MM.1S (cell line): ENCODE measurements around the gene PNKD.

Experiments used
- DNase-seq: peaks from one replicate; pipeline ENCODE4 v3.0.0-alpha.2; 2015
- H2AFZ ChIP-seq: fragments of 300-600 bp; sonication (generic); 2 replicates; pipeline ENCODE4 v1.6.0; 2016; ENCODE audit warnings: antibody characterized with exemption, low read length
- H3F3A ChIP-seq: fragments of 300-600 bp; sonication (generic); 2 replicates; pipeline ENCODE4 v1.6.1; 2016; ENCODE audit warnings: mild to moderate bottlenecking, antibody characterized with exemption, low read length, moderate library complexity, mixed read lengths; ENCODE audit not compliant: insufficient read depth
- H3K27ac ChIP-seq: fragments of 300-600 bp; sonication (generic); 2 replicates; pipeline ENCODE4 v1.5.1; 2016; ENCODE audit warnings: mild to moderate bottlenecking, low read length
- H3K27me3 ChIP-seq: fragments of 300-600 bp; sonication (generic); replicated peaks from 2 replicates; pipeline ENCODE4 v1.6.0; 2016; ENCODE audit warnings: low read length; ENCODE audit not compliant: insufficient read depth
- H3K36me3 ChIP-seq: fragments of 300-600 bp; sonication (generic); replicated peaks from 2 replicates; pipeline ENCODE4 v1.6.1; 2016; ENCODE audit warnings: mild to moderate bottlenecking, low read length, mixed read lengths; ENCODE audit not compliant: insufficient read depth
- H3K4me1 ChIP-seq: fragments of 300-600 bp; sonication (generic); 2 replicates; pipeline ENCODE4 v1.6.1; 2016; ENCODE audit warnings: low read length, mixed read lengths
- H3K4me2 ChIP-seq: fragments of 300-600 bp; sonication (generic); 2 replicates; pipeline ENCODE4 v1.6.0; 2016; ENCODE audit warnings: low read depth, low read length
- H3K4me3 ChIP-seq: fragments of 300-600 bp; sonication (generic); 2 replicates; pipeline ENCODE4 v1.5.1; 2016; ENCODE audit warnings: low read length, mixed read lengths
- H3K79me2 ChIP-seq: fragments of 300-600 bp; sonication (generic); 2 replicates; pipeline ENCODE4 v1.6.1; 2016; ENCODE audit warnings: mixed run types, low read length, mixed read lengths
- H3K9ac ChIP-seq: fragments of 300-600 bp; sonication (generic); 2 replicates; pipeline ENCODE4 v1.6.1; 2016; ENCODE audit warnings: low read length, mixed read lengths
- H3K9me2 ChIP-seq: fragments of 300-600 bp; sonication (generic); replicated peaks from 2 replicates; pipeline ENCODE4 v1.6.1; 2016; ENCODE audit warnings: mild to moderate bottlenecking, low read length, mixed read lengths; ENCODE audit not compliant: insufficient read depth
- H3K9me3 ChIP-seq: fragments of 300-600 bp; sonication (generic); replicated peaks from 2 replicates; pipeline ENCODE4 v1.6.1; 2016; ENCODE audit warnings: mild to moderate bottlenecking, low read length, mixed read lengths; ENCODE audit not compliant: insufficient read depth
- H4K20me1 ChIP-seq: fragments of 300-600 bp; sonication (generic); 2 replicates; pipeline ENCODE4 v1.6.1; 2016; ENCODE audit warnings: mild to moderate bottlenecking, low read length, moderate library complexity, mixed read lengths; ENCODE audit not compliant: insufficient read depth
- CTCF ChIP-seq: fragments of 300-600 bp; sonication (generic); IDR thresholded peaks from 2 replicates; pipeline ENCODE4 v1.5.1; 2016; ENCODE audit warnings: antibody characterized with exemption, low read length, mixed read lengths
- EZH2 ChIP-seq: fragments of 300-600 bp; sonication (generic); optimal IDR thresholded peaks from 2 replicates; pipeline ENCODE3; 2017; ENCODE audit warnings: low read depth, mild to moderate bottlenecking, antibody characterized with exemption, low read length, mixed read lengths
- EZH2phosphoT487 ChIP-seq: fragments of 300-600 bp; sonication (generic); IDR thresholded peaks from 2 replicates; pipeline ENCODE4 v1.6.1; 2018; ENCODE audit warnings: antibody characterized with exemption, low read length

PNKD gene

GRCh38 chr2:218381916-218382366 is 111.6 kb downstream of the PNKD start, which contains the start of gene SLC11A1:
TSS of gene SLC11A1 (plus strand) at chr2:218382273. CDS start at chr2:218382369, 96 bp downstream.
- H3K9ac ChIP-seq: no peak within 1 kb of the TSS
- H3K4me2 ChIP-seq: no peak within 1 kb of the TSS
- TF ChIP-seq EZH2 (no peak), CTCF (no peak), EZH2phosphoT487 (no peak)
- H2AFZ ChIP-seq: no peak within 1 kb of the TSS
- no peak for DNase-seq
- no peaks in the 10 kb centered on the region for H3K79me2 ChIP-seq
- H3K4me3 ChIP-seq: no peak within 1 kb of the TSS
- no peaks in the 10 kb centered on the region for H4K20me1 ChIP-seq
- no peak within 1 kb of the TSS for H3K27ac ChIP-seq
- H3F3A ChIP-seq: no peaks in the 10 kb centered on the region
- no peaks in the 10 kb centered on the region for H3K9me3 ChIP-seq
- H3K4me1 ChIP-seq: no peaks in the 10 kb centered on the region
- no peaks in the 10 kb centered on the region for H3K9me2 ChIP-seq
- no peaks in the 10 kb centered on the region for H3K36me3 ChIP-seq
- H3K27me3 ChIP-seq: peaks cover 7% of the 10 kb centered on the region; the same call in 1 of the 2 replicates

GRCh38 chr2:218382785-218383184 is 112.5 kb downstream of the PNKD start:
- Histone ChIP-seq H3K27ac (no peak overlapping the region), H3K9me2 (no peaks in the 10 kb centered on the region), H3K79me2 (no peaks in the 10 kb centered on the region), H3F3A (no peaks in the 10 kb centered on the region), H3K4me2 (no peak overlapping the region), H4K20me1 (no peaks in the 10 kb centered on the region), H3K27me3 (peaks cover 7% of the 10 kb centered on the region; the same call in 1 of the 2 replicates), H2AFZ (no peak overlapping the region), H3K9me3 (no peaks in the 10 kb centered on the region), H3K36me3 (no peaks in the 10 kb centered on the region), H3K4me3 (no peak overlapping the region), H3K9ac (no peak overlapping the region), H3K4me1 (no peaks in the 10 kb centered on the region)
- TF ChIP-seq CTCF (no peak), EZH2phosphoT487 (no peak), EZH2 (no peak)
- DNase-seq: no peak

- DNase-seq: no peak
Measured at GRCh38 chr2:218383892-218384519, 113.7 kb downstream of the PNKD start.

More at GRCh38 chr2:218383892-218384519, 113.7 kb downstream of the PNKD start:
- H3K79me2 ChIP-seq: no peaks in the 10 kb centered on the region
- H3K4me1 ChIP-seq: no peaks in the 10 kb centered on the region
- H3K9ac ChIP-seq: no peak overlapping the region
- no peak overlapping the region for H2AFZ ChIP-seq
- H3K36me3 ChIP-seq: no peaks in the 10 kb centered on the region
- no peak overlapping the region for H3K4me3 ChIP-seq
- peaks cover 7% of the 10 kb centered on the region; the same call in 1 of the 2 replicates for H3K27me3 ChIP-seq
- no peak overlapping the region for H3K27ac ChIP-seq
- H3K4me2 ChIP-seq: no peak overlapping the region
- no peaks in the 10 kb centered on the region for H4K20me1 ChIP-seq
- H3F3A ChIP-seq: no peaks in the 10 kb centered on the region
- no peaks in the 10 kb centered on the region for H3K9me3 ChIP-seq
- no peak for TF ChIP-seq EZH2
- no peak for TF ChIP-seq EZH2phosphoT487
- TF ChIP-seq CTCF: no peak
- H3K9me2 ChIP-seq: no peaks in the 10 kb centered on the region
